ENCODE data around the gene GSS. TPM values are rescaled to one million over a fixed set of nuclear protein-coding genes. Genes with fewer than 3 reads are reported as not detected.

Gene GSS
- total and polyA plus RNA-seq, 2 donors (not counting 3 experiments of a cell fraction or from before 2014, with no cell fraction given): 47.9 to 65.1 TPM

GRCh38 chr20:34997131-34997561, 41.5 kb upstream of the GSS start:
- intact Hi-C loops (cut with micrococcal nuclease) (no loop called here), dilution Hi-C loops (cut with MboI; ENCODE audit: extremely low pct_ligation_motif_present, low sequenced_read_pairs) (no loop called here)
- no TSS peak for BruUV-seq (replicated peaks)
- no peak overlapping the region for H3K4me3 ChIP-seq (replicated peaks in 1 of 3; ENCODE audit: insufficient read depth in 1 of 3, low read depth in 1 of 3, low read length in 3 of 3)
- no peaks in the 10 kb centered on the region for H3K79me2 ChIP-seq (ENCODE audit: control insufficient read depth, insufficient read depth, low read length)
- ChIA-PET CTCF (interaction anchor here (0.6 to 3.4 kb wide), 4 partner anchors 12 to 124 kb away, joined by 3 to 26 read pairs (median 4); partner anchors contain the start of gene GGT7), POLR2A (no interaction called here)
- no peak for FAIRE-seq
- TF ChIP-seq JUN (IDR thresholded peaks at IDR 0.05; ENCODE audit: borderline replicate concordance, insufficient read depth, insufficient read length, low read depth) (no peak), EZH2 (IDR thresholded peaks at IDR 0.05; ENCODE audit: borderline replicate concordance, low read depth, low read length, severe bottlenecking) (no peak), MAX (IDR thresholded peaks at IDR 0.05; ENCODE audit: insufficient read depth, insufficient read length) (no peak)
- H3K4me2 ChIP-seq (ENCODE audit: insufficient read depth, low read length): no peak overlapping the region
- H2AFZ ChIP-seq (ENCODE audit: low read depth, low read length): no peak overlapping the region
- H3K9ac ChIP-seq (replicated peaks; ENCODE audit: extremely low read depth, insufficient read depth, low read length): no peak overlapping the region
- no peak overlapping the region for H3K27ac ChIP-seq (ENCODE audit: insufficient read depth, low read depth, low read length)
- H3K27me3 ChIP-seq (ENCODE audit: control insufficient read depth in 2 of 2, insufficient read depth in 2 of 2, low read length in 2 of 2): no peaks in the 10 kb centered on the region
- H4K20me1 ChIP-seq (replicated peaks; ENCODE audit: control insufficient read depth, extremely low read depth, insufficient read depth, low read length): no peaks in the 10 kb centered on the region
- H3K36me3 ChIP-seq (ENCODE audit: control insufficient read depth in 2 of 2, extremely low read depth in 1 of 2, insufficient read depth in 2 of 2, low read length in 2 of 2): peaks cover 0 to 58% of the 10 kb centered on the region in 2 experiments
- no peaks in the 10 kb centered on the region for H3K9me3 ChIP-seq (replicated peaks; ENCODE audit: control insufficient read depth, insufficient read depth, low read length)
- no peaks in the 10 kb centered on the region for H3K9me1 ChIP-seq (replicated peaks; ENCODE audit: control insufficient read depth, extremely low read depth, insufficient read depth, low read length)
- no peaks in the 10 kb centered on the region for H3K4me1 ChIP-seq (ENCODE audit: control insufficient read depth, extremely low read depth, insufficient read depth, low read length)
- no peak for DNase-seq (ENCODE audit: low read depth, low spot score)

- DNase-seq (ENCODE audit: low read depth, low spot score) (no peak), FAIRE-seq (no peak)
- peaks cover 0 to 51% of the 10 kb centered on the region in 2 experiments for H3K36me3 ChIP-seq (ENCODE audit: control insufficient read depth in 2 of 2, extremely low read depth in 1 of 2, insufficient read depth in 2 of 2, low read length in 2 of 2)
- no TSS peak for BruUV-seq (replicated peaks)
- intact Hi-C loops (cut with micrococcal nuclease) (no loop called here), dilution Hi-C loops (cut with MboI; ENCODE audit: extremely low pct_ligation_motif_present, low sequenced_read_pairs) (no loop called here)
- H3K4me3 ChIP-seq (replicated peaks in 1 of 3; ENCODE audit: insufficient read depth in 1 of 3, low read depth in 1 of 3, low read length in 3 of 3): no peak overlapping the region
- no peak overlapping the region for H3K27ac ChIP-seq (ENCODE audit: insufficient read depth, low read depth, low read length)
- no peaks in the 10 kb centered on the region for H3K27me3 ChIP-seq (ENCODE audit: control insufficient read depth in 2 of 2, insufficient read depth in 2 of 2, low read length in 2 of 2)
- POLR2A ChIA-PET: interaction anchor here (0.6 kb wide), 1 partner anchor 746 kb away, joined by 3 read pairs; the partner anchor contains the start of gene RBM39
- TF ChIP-seq MYC (IDR thresholded peaks at IDR 0.05; ENCODE audit: low read depth, low read length): no peak
- TF ChIP-seq CTCF (IDR thresholded peaks at IDR 0.05; ENCODE audit: extremely low read depth in 1 of 2, insufficient read depth in 1 of 2, low read depth in 1 of 2, low read length in 2 of 2): no peak
- TF ChIP-seq POLR2A (IDR thresholded peaks at IDR 0.05; ENCODE audit: low read depth, low read length): no peak
- H2AFZ ChIP-seq (ENCODE audit: low read depth, low read length): no peak overlapping the region
- H3K79me2 ChIP-seq (ENCODE audit: control insufficient read depth, insufficient read depth, low read length): no peaks in the 10 kb centered on the region
- no peaks in the 10 kb centered on the region for H3K4me1 ChIP-seq (ENCODE audit: control insufficient read depth, extremely low read depth, insufficient read depth, low read length)
- H3K9me1 ChIP-seq (replicated peaks; ENCODE audit: control insufficient read depth, extremely low read depth, insufficient read depth, low read length): no peaks in the 10 kb centered on the region
- CTCF ChIA-PET: interaction anchor here (1.5 to 3.4 kb wide), 2 partner anchors 11 to 123 kb away, joined by 5 to 26 read pairs; partner anchors contain the start of gene GGT7
- H3K4me2 ChIP-seq (ENCODE audit: insufficient read depth, low read length): no peak overlapping the region
- H4K20me1 ChIP-seq (replicated peaks; ENCODE audit: control insufficient read depth, extremely low read depth, insufficient read depth, low read length): no peaks in the 10 kb centered on the region
- H3K9me3 ChIP-seq (replicated peaks; ENCODE audit: control insufficient read depth, insufficient read depth, low read length): no peaks in the 10 kb centered on the region
- no peak overlapping the region for H3K9ac ChIP-seq (replicated peaks; ENCODE audit: extremely low read depth, insufficient read depth, low read length)
Observed at GRCh38 chr20:34996243-34997028, 40.8 kb upstream of the GSS start.

Measured in endothelial cell of umbilical vein (primary cell).